IPS-18c (cell line): Measurements from ENCODE around the gene TMEM43.

Source experiments
- H3K4me3 ChIP-seq: 2 replicates; pipeline ENCODE4 v1.7.0; 2013; ENCODE audit warnings: low read depth, mild to moderate bottlenecking, low read length, moderate library complexity; ENCODE audit not compliant: insufficient read depth
- H3K9me3 ChIP-seq: one replicate; pipeline ENCODE4 v1.6.1; 2013; ENCODE audit warnings: mild to moderate bottlenecking, low read length, moderate library complexity; ENCODE audit not compliant: control insufficient read depth, insufficient read depth

TMEM43 gene

DNA sequence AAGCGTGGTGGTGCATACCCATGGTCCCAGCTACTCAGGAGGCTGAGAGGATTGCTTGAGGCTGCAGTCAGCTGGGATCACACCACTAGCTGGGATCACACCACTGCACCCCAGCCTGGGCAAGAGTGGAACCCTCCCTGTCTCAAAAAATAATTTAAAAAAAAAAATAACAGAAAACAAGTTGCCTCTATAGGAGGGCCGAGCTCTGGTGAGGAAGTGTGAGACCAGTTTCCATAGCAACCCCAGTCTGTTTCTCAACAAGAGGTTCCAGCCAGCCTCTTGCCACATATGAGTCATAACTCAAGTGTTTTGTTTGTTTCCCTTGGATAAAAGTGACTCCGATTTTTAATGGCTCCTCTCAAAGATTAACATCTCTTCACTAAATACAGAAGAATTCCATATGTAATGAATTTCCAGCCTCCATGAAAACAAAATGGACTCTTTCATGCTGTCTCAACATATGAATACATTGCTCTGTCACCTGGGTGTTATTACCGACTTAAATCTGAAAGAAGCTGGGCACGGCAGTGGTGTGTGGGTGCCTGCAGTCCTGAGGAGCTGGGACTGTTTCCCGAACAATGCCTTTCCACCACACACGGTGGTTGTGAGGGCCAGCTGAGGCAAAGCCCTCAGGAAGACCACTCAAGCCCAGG lies 19.7 kb downstream of the TMEM43 start:
- H3K4me3 ChIP-seq: no peak overlapping the region
- peaks cover 2% of the 10 kb centered on the region for H3K9me3 ChIP-seq

DNA sequence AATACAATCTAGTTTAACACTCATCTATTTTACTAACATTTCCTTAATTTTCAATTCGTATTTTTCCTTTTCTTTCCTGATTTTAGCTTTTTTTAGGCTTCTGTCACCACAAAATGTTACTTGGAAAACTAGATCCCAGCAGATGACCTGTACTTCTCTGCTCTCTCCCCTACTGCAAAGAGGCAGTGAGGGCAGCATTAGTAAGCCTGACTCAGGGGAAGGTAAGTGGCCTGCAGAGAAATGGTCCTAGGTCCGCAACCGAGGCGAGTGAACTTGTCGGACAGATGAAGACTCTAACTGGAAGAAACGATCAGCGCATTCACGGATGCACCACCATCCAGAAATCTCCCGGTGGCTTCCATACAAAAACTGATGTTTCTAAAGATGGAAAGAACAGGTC lies 20.4 kb downstream of the TMEM43 start:
- peaks cover 2% of the 10 kb centered on the region for H3K9me3 ChIP-seq
- H3K4me3 ChIP-seq: no peak overlapping the region

DNA sequence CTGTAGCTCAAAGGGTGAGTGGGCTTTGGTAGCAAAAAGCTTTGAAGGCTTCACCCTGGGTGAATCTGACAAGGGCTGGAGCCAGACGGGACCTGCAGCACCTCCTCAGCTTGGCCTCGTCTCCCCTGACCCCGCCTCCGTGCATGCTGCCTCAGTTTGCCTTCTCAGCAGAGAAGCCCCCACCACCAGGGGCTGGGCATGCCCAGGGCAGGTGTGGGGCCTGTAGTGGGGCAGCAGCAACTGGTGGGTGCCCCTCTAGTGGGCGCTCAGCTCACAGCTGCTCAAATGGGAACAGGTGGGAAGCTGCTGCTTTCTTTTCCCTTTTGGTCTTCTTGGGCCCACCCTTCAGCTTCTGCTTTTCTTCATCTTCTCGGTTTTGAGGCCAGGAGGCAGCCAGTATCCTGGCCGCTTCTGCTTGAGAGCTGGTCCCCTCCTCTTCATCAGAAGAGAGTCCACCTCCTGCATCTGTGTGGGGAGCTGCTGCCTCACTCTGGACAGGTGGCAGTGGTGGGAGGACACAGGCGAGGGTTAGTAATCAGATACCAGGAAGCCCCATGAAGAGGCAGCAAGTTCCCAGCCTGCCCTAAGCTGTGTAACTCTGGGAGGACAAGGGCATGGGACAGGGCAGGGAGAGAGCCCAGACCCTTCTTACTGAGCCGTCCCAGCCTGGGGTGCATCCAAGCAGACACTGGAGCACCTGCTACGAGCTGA lies 21.0 kb downstream of the TMEM43 start:
- H3K9me3 ChIP-seq: peaks cover 2% of the 10 kb centered on the region
- no peak overlapping the region for H3K4me3 ChIP-seq

DNA sequence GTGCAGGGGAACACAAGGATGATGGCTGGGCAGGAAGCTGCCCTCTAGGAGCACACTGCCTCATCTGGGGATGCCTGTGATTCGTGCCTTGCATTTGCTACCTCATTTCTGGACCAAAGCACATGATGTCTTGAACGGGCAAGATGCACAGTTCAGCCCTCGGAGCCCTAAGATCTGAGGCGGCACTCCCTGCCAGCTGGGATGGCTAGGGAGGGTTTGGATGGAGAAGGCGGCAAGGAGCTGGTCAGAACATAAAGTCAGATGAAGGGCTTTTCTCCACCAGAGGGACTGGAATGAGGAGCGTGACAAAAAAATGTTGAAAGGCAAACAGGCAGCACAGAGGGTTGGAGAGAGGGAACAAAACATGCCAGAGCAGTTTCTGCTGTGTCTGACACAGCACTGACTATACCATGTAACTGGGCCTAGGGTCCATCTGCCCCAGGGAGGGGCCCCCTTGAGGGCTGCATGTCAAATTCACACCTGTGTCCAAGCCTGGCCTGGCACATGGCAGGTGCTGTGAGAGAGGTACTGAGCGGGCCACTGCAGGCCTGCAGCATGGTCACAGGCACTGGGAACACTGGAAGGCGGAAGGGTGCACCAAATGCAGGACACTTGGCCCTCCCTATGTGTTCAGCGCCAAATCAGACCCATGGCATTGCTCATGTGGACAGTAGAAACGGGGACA lies 21.7 kb downstream of the TMEM43 start:
- H3K4me3 ChIP-seq: no peak overlapping the region
- H3K9me3 ChIP-seq: peaks cover 2% of the 10 kb centered on the region

DNA sequence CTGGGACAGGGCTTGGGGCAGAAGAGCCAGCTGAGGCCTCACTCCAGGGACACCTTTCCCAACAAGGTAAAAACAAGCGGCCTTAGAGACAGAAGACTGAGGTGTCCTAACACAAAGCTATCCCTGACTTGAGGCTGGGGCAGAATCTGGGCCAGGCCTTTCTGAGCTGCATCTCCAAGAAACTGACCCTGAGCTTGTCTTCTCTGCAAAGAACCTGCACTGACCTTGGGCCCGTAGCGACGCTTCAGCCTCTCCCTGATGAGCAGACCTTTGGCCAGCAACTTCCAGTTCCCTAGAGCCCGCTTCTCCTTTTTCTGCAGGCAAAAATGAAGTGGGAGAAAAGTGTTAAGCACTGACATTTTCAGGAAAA lies 22.2 kb downstream of the TMEM43 start:
- H3K4me3 ChIP-seq: no peak overlapping the region
- peaks cover 2% of the 10 kb centered on the region for H3K9me3 ChIP-seq

DNA sequence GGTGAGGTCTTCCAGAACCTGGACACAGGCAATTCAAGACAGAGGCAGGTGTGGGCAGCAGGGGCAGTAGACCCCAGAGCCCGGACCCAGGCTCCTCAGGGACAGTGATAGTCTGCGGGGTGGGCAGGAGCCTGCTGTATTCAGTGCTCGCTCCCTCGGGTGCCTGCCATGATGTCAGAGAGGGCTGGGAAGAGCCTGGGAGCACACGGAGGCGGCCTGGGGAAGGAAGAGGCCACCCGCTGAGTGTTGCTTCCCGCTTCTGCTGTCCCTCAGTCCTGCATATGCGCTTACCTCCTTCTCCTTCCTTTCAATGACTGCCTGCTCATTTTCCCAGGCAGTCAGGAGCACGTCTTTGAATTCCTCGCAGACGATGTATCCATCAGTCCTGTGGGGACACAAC lies 22.8 kb downstream of the TMEM43 start:
- Histone ChIP-seq H3K9me3 (no peaks in the 10 kb centered on the region), H3K4me3 (no peak overlapping the region)

DNA sequence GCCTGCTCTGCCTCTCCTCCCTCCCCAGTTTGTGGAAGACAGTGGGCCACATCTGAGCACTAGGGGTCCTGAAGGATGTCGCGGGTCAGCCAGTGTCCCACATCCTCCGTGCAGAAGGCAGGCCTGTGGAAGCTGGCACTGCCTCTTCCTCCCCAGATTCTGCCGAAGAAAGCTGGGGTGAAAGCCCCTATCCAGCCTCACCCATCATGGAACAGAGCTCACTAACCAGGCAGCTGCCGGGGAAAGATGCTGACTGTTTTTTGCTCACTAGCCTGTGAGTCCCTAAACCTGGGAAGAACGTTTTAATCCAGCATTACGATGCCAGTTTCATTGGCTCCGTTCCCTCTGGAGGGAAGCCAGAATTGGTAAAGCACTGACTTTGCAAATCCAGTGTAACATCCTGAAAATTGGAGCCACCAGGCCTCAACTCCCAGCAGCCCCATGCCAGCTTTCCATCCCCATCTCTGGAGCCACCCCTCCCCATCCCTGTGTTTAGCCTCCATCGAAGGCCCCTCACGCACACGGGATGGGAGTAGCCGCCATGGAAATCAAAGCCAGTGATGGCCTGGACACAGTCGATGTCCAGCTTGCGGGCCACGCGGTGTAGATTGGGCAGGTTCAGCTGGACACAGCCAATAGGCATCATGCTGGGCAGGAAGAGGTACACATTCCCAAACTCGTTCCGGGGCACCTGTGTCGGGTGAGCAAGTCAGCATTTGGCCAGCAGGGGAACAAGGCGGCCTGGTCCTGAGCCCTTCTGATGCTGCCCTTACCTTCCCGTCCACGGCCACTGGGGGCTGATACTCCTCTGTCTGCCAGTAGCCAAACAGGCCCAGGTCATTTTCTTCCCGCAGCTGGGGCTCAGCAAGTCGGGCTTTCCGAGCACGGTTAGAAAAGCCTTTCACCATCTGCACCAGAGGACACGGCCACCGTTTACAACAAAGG lies 23.5 kb downstream of the TMEM43 start:
- Histone ChIP-seq H3K9me3 (no peaks in the 10 kb centered on the region), H3K4me3 (no peak overlapping the region)

DNA sequence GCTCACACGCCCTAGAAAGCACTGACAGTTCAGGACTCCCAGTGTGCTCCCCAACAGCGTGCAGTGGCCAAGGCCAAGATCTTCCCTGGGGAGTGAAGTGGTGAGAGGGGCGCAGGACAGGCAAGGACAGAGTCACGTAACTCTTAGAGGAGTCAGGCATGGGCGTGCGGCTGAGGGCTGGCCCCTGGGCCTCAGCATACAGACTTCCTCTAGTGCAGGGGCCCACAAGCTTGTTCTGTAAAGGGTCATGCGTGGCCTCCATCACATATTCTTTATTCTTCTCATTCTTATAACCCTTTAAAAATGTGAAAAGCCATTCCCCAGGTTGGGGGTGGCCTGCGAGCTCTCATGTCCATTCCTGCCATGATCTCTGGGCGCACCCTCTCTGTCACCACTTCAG lies 25.2 kb downstream of the TMEM43 start:
- H3K4me3 ChIP-seq: no peak overlapping the region
- H3K9me3 ChIP-seq: no peaks in the 10 kb centered on the region

DNA sequence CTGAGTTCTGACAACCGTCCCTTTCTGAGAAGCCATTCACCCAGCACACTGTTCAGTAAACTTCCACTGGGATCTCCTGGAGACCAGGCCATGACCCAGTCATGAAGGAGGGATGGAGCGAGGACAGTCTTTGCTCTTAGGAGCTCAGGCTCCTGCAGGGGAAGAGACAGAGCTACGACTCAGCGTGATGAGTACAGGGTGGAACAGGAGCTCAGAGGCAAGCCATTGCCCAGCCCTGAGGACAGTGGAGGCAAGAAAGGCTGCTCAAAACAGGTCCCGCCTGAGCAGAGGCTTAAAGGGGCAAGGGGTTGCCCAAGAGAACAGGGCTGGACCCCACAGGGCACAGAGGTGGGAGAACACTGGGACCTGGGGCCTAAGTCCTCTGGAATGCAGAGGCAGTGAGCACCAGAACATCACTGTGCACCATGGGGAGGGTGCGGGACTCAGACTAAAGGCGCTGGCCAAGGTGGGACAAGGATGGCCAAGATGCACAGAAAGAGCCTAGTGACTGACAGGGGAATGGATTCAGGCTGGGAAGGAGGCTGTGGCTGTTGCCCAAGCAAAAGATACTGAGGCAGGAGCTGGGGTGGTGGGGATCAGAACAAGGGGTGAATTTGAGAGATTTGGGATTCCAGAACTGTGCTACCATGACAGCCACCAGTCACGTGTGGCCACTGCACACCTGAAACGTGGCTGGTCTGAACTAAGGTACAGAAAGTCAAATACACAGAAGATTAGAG lies 25.8 kb downstream of the TMEM43 start:
- Histone ChIP-seq H3K9me3 (no peaks in the 10 kb centered on the region), H3K4me3 (no peak overlapping the region)

DNA sequence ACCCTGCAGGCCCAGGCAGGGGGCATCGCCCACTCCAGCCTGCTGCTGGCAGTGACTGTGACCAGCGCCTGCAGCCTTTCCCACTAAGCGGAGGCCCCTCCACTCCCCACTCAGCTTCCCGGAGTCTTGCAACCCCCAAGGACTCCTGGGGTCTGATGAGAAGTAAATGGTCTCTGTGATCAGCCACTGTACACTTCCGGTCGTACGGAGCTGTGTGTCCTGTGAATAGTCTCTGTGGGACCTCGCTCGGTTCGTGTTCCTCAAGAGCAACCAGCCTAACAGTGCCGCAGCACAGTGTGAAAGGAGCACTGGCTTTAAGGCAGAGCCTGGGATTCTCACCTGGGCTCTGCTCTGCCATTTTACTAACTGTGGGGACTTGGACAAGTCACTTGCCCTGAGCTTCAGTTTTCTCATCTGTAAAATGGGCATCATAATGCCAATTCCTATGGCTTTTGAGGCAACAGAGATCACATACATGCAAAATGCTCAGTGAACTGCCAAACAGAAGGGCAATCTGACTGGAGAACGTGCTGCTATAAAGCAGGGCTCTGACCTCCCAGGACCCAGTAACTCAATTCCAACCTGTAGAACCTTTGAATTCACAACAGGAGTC lies 26.7 kb downstream of the TMEM43 start:
- Histone ChIP-seq H3K4me3 (no peak overlapping the region), H3K9me3 (no peaks in the 10 kb centered on the region)

DNA sequence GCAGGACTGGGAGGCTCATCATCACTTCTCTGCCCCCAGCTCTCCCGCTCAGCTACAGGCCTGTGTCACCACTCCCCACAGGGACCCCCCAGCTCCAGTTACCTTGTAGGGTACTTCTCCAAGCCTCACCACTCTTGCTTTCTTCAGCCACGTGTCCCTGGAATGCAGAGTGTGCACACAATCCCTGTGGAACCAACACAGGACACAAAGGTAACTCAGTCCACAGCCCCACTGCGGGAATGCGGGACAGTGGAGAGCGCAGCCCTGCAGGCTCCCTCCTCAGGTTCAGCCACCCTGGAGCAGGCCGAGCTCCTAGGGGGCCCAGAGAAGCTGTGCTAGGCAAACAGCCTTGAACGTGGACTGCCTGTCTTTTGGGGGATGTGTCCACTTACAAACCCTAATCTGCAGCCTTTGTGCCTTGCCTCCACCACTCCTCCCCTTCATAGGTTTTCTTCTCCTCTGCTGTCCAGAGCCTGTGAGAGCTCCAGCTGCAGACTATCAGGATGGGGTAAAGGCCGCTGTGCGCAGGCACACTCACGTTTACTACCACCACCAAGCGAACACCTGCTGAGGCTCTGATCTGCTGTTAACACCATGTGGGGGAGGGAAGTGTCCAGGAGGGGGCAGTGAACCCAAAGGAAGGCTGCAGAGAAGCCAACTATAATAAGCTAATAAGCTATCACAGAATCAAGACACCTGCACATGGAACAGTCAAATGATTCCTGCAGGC lies 27.5 kb downstream of the TMEM43 start:
- no peak overlapping the region for H3K4me3 ChIP-seq

DNA sequence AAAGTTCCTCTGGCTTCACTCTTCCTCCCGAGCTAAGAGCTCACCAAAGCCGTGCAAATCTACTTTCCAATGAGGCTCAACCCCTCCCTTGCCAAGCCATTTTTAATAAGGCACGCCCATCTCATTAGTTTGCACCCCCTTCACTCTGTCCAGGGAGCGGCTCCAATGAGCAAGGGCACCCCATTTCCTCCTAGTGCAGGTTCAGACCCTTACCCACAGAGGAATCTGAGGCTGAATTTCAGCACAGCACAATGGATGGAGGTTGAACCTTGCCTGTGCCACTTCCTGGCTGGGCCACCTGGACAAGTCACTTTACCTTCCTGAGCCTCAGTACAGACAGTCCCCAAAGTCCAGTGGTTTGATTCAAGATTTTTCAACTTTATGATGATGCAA lies 28.1 kb downstream of the TMEM43 start:
- no peak overlapping the region for H3K4me3 ChIP-seq
- no peaks in the 10 kb centered on the region for H3K9me3 ChIP-seq

More for the DNA sequence above, 27.5 kb downstream of the TMEM43 start:
- H3K9me3 ChIP-seq: no peaks in the 10 kb centered on the region

DNA sequence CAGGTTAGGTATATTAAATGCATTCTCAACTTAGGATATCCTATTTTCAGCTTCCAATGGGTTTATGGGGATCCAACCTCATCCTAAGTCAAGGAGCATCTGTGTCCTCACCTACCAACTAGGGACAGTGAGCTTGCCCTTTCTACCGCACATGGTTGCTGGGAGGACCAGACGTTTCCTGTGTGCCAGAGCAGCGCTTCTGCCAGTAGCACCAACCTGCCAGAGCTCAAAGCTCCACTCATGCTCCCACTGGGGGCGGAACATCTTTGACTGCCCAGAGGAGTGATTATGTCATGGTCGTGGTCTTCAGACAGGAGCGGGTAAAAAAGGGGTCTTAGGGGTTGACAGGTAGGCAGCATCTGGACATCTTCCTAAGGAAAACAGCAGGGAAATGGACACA lies 28.8 kb downstream of the TMEM43 start:
- Histone ChIP-seq H3K4me3 (no peak overlapping the region), H3K9me3 (no peaks in the 10 kb centered on the region)

DNA sequence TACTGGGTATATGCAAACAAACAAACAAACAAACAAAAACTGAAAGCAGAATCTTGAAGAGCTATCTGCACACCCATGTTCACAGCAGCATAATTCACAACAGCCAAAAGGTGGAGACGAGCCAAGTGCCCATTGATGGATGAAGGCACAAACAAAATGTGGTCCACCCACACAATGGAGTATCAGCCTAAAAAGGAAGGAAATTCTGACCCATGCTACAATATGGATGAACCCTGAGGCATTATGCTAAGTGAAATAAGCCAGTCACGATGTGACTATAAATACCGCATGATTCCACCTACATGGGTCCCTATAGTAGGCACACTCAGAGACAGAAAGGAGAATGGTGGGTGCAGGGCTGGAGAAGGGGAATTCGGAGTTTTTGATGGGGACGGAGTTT lies 29.4 kb downstream of the TMEM43 start:
- no peak overlapping the region for H3K4me3 ChIP-seq
- H3K9me3 ChIP-seq: no peaks in the 10 kb centered on the region

DNA sequence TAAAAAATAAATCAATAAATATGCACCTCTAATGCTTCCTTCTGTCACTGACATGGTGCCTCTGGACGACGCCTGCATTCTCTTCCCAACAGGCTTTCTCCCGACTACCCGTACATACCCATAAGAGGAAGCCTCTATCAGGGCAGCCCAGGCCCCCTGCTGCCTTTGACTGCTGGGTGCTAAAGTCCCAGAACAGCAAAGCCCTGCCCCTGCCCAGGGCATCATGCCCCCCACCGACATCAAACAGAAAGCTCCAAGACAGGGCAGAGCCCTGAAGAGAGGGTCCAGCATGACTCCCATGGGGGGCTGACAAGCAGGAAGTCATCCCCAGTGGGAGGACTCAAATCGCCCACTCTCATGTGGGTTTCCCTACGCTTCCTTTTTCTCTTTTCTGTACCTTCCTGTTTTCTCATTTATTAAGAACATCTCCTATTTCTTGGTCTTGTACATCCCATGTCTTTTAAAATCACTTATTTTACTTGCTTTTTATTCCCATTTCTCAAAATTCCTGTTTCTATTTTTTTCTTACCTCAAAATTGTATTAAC lies 30.1 kb downstream of the TMEM43 start:
- Histone ChIP-seq H3K4me3 (no peak overlapping the region), H3K9me3 (no peaks in the 10 kb centered on the region)

DNA sequence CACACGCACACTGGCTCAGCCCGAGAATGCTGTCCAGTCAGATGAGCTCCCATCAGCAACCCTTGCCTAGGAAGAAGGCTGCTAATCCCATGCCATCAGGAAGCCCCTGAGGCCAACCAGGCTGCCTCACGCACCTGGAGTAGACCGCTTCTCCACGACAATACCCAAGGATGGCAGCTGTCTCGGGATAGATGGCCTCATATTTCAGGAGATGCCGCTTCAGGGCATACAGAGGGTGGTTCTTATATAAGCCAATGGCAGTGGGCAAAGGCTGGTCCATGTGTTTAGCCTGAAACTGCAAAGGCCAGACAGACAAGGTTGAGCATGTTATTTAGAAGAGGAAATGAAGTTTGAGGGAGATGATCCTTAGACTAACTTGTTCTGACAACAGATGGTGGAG lies 31.3 kb downstream of the TMEM43 start:
- no peaks in the 10 kb centered on the region for H3K9me3 ChIP-seq
- H3K4me3 ChIP-seq: no peak overlapping the region
